Stimulated activated CD4-positive, alpha-beta T cell treated with anti-CD3 and anti-CD28 coated beads, Interleukin-2, amount 100 ng/mL, for 24 hours (primary cell): ENCODE data around the gene CHRNE.

Experiments used
- DNase-seq, 2 donors: peaks; one replicate each; pipeline ENCODE4 v3.0.0-alpha.2; 2020

CHRNE gene

GRCh38 chr17:4901648-4902344 is 1.1 kb downstream of the CHRNE start:
- peak in 1 of 2 donors; percentile 19 for DNase-seq

- peak in 1 of 2 donors; percentile 19 for DNase-seq
Measured at GRCh38 chr17:4901108-4901647, 1.7 kb downstream of the CHRNE start.

- DNase-seq = peak; percentile 48 to 49
Measured at GRCh38 chr17:4900231-4901107, 2.4 kb downstream of the CHRNE start.

GRCh38 chr17:4899341-4900230 is 3.3 kb downstream of the CHRNE start, which contains the start of gene C17orf107:
TSS of gene C17orf107 (plus strand) at chr17:4899536. CDS start at chr17:4899763, 227 bp downstream.
- DNase-seq = peak; percentile 95 to 97

- DNase-seq = no peak
Measured at GRCh38 chr17:4898927-4899326, 4.0 kb downstream of the CHRNE start.

GRCh38 chr17:4898351-4898750 is 4.5 kb downstream of the CHRNE start:
- DNase-seq = no peak

GRCh38 chr17:4897785-4898184 is 5.1 kb downstream of the CHRNE start:
- no peak for DNase-seq

- no peak for DNase-seq
Measured at GRCh38 chr17:4897198-4897687, 5.7 kb downstream of the CHRNE start.

- DNase-seq = no peak
Measured at GRCh38 chr17:4896332-4897197, 6.3 kb downstream of the CHRNE start.

- no peak for DNase-seq
Measured at GRCh38 chr17:4895657-4896331, 7.1 kb downstream of the CHRNE start.

- no peak for DNase-seq
Measured at GRCh38 chr17:4895121-4895520, 7.8 kb downstream of the CHRNE start.

- DNase-seq = no peak
Measured at GRCh38 chr17:4893721-4894560, 9.0 kb downstream of the CHRNE start.

GRCh38 chr17:4893272-4893671 is 9.6 kb downstream of the CHRNE start:
- DNase-seq = no peak

- DNase-seq = no peak
Measured at GRCh38 chr17:4892499-4893221, 10.2 kb downstream of the CHRNE start.

GRCh38 chr17:4891411-4892410 is 11.2 kb downstream of the CHRNE start:
- no peak for DNase-seq

- no peak for DNase-seq
Measured at GRCh38 chr17:4887581-4887980, 15.3 kb downstream of the CHRNE start.

- no peak for DNase-seq
Measured at GRCh38 chr17:4886830-4887229, 16.1 kb downstream of the CHRNE start.

- no peak for DNase-seq
Measured at GRCh38 chr17:4884489-4884888, 18.4 kb downstream of the CHRNE start.
